ENCODE measurements around the gene ZBTB8OS.
A peak's percentile ranks its signal among the peaks of the same experiment; 100 is the strongest.
"Not testable (repeated sequence)": the region's sequence is repeated elsewhere in the genome, so short reads cannot be mapped to it uniquely, and the experiment has no call there.

Gene ZBTB8OS
- 26.0 to 49.1 (median 34.2) reads per million in 4 experiments for total RNA-seq

- peak; percentile 77 for DNase-seq
Measured at GRCh38 chr1:32650248-32650751, at the start of gene ZBTB8OS. TSS of gene ZBTB8OS (minus strand) at chr1:32650550. CDS start at chr1:32650529, 21 bp downstream.

GRCh38 chr1:32696996-32697395, 46.6 kb upstream of the ZBTB8OS start:
- DNase-seq: not testable (repeated sequence)

- no peak for DNase-seq
Measured at GRCh38 chr1:32696041-32696440, 45.7 kb upstream of the ZBTB8OS start.

DNA sequence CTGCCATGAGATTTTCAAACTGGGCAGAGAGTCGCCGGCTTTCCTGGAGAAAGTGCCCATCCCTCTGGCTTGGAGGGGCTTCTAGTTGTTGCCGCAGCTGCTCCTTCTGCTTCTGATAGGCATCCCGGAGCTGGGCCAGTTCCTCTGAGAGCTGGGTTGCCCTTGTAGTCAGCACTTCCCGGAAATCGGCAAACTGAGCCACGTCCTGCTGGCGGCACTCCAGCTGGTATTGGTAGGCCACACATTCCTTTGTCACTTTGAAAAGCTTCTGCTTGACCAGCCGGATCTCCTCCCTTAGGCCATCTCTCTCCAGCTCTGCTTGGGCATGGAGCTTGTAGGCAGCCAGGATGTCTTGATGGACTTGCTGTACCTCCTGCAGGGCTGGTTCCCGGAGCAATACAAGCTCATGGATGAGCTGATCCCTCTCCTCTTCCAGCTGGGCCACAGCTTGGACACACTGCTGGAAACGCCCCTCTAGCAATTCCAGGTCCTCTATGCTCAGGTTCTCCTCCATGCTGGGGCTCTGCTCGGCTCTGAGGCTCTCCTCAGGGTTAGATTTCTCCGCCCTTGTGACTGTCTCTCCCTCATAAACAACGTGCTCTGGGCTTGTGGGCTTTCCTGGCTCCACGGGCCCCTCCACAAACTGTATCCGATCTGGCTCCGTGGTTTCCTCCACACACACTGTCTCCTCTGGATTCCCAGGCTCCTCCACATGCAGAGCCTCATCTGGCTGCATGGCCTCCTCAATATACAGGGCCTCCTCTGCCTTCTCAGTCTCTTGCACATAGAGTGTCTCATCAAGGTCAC, 45.0 kb upstream of the ZBTB8OS start:
- DNase-seq: no peak

- no peak for DNase-seq
Measured at GRCh38 chr1:32693455-32694174, 43.3 kb upstream of the ZBTB8OS start.

GRCh38 chr1:32686387-32686786, 36.0 kb upstream of the ZBTB8OS start:
- DNase-seq: no peak

DNA sequence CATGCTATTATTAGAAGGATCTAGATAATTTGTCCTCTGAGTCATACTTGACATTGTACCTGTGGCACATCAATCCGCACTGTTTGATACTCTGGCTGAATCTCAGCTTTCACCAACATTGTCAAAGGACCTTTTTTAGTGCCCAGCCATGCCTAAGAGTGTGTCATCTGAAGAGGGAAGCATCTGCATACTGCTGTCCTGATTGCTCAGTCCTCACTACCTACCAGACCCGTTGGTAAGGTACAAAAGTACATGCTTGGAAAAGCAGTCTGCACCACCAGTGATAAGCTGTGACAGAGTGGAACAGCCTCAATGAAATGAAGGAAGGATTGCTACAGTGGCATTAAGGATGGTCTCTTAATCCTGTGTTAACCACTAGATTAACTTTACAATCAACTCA, 35.1 kb upstream of the ZBTB8OS start:
- no peak for DNase-seq

- DNase-seq: no peak
Measured at GRCh38 chr1:32684167-32684811, 33.9 kb upstream of the ZBTB8OS start.

GRCh38 chr1:32683397-32683796, 33.0 kb upstream of the ZBTB8OS start:
- no peak for DNase-seq

DNA sequence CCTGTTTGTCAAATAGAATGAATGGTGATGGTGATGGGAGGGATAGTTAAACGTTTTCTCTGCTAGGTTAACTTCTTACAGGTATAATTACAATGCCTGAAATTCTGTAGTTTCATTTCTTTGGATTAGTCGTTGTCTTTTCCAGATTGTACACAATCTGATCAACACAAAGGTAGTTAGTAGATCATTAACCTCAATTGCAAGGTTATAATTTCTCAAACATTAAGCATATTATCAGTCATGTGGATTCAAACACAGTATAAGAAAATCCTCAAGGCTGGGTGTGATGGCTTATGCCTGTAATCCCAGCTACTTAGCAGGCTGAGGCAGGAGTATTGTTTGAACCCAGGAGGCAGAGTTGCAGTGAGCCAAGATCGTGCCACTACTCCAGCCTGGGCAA, 31.6 kb upstream of the ZBTB8OS start:
- DNase-seq: no peak

DNA sequence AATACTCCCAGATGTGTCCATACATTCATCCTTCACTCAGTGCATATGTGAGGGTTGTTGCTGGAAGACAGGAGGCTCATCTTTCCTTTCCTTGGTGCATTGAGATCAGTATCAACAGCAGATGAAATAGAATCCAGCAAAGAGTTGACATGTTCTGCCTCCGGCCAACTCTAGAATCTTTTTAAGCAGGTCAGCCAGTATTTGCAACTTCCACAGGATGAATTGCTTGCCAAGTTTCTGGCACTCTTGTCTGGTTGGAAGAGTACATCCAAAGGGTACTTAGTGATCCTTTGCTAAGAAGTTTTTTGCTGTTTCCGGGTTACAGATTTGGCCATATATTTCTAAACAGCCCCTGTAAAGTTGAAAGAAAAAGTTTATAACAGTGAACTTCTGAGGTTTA, 31.2 kb upstream of the ZBTB8OS start:
- no peak for DNase-seq

DNA sequence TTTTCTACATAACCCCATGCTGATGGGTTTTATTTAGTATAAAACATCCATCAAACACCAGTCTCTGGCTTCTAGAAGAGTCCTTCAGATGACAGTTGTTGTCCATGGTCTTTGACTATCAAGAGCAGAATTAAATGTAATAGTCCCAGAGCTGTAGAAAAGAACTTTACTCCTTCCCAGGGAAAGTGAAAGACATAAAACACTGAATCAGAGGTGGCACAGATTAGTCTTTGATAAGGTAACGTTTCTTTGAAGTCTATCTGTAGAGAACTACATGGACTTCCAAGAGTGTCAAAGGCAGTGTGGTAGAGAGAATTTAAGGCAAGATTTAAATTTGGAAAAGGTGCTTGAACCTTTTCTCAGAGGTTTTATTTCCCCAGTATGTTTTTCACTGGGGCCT, 30.3 kb upstream of the ZBTB8OS start:
- no peak for DNase-seq

- not testable (repeated sequence) for DNase-seq
Measured at GRCh38 chr1:32679993-32680392, 29.6 kb upstream of the ZBTB8OS start.

DNA sequence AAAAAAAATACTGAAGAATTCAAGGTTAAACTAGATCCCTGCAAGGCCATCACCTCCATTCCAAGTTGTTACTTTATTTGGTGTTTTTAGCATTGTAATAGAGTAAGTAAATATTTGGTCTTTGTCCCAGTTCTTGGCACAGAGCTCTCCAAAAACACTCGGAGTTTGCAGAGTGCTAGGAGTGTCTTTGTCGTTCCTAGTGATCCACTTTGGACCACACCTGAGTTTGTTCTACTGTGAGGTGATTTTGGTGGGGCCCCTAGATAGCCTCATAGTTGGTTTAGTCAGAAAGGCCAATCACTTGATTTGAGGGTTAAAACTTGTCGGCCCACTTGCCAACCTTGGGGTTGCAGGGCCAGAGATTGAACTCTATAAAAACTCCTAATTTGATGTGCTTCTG, 26.6 kb upstream of the ZBTB8OS start:
- no peak for DNase-seq

DNA sequence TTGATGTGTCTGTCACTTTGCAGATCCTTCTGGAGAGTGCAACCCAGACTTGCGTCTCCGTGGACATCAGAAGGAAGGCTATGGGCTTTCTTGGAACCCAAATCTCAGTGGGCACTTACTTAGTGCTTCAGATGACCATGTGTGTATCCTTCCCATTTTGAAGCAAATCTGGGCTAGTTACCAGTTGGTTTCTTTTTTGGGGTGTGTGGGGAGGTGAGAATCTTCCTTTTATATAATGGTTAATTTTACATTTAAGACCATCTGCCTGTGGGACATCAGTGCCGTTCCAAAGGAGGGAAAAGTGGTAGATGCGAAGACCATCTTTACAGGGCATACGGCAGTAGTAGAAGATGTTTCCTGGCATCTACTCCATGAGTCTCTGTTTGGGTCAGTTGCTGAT, 18.4 kb upstream of the ZBTB8OS start:
- DNase-seq: not testable (repeated sequence)

DNA sequence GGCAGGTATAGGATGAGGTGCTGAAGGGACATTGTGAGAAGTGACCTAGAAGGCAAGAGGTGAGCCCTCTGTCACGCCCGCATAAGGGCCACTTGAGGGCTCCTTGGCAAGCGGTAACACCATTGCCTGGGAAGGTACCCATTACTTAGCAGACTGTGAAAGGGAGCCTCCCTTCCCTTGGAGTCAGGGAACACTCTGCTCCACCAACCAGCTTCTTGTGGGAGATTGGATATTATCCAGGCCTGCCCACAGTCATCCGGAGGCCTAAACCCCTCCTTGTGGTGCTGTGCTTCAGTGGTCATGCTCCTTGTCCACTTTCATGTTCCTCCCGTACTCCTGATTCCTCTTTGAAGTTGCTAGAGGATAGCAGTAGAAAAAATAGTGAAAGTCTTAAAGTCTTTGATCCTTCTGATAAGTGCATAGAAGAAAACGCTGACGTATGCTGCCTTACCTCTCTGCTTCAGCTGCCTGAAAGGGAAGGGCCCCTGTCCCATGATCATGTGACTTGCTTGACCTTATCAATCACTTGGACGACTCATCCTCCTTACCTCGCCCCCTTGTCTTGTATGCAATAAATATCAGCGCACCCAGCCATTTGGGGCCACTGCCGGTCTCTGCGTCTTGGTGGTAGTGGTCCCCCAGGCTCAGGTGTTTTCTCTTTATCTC, 16.7 kb upstream of the ZBTB8OS start:
- no peak for DNase-seq

- DNase-seq: no peak
Measured at GRCh38 chr1:32665915-32666314, 15.6 kb upstream of the ZBTB8OS start.

GRCh38 chr1:32659581-32659980, 9.2 kb upstream of the ZBTB8OS start:
- no peak for DNase-seq

DNA sequence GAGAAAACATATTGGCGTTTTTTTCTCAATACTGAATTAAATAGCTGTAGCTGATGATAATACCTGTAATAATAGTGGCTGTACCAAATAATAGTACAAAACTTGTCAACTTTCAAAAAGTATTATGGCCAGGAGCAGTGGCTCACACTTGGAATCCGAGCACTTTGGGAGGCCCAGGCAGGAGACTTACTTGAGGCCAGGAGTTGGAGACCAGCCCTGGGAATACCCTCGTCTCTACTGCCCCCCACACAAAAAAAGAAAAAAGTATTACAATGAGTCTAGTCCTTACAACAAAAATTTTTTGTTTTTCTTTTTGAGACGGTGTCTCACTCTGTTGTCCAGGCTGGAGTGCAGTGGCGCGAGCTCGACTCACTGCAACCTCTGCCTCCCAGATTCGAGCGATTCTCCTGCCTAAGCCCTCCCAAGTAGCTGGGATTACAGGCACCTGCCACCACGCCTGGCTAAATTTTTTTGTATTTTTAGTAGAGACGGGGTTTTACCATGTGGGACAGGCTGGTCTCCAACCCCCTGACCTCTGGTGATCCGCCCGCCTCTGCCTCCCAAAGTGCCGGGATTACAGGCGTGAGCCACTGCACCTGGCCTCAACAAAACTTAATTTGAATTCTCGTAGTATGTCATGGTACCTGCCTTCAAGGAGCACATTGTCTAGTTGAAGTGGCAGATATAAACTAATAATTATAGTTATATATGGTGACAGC, 2.1 kb upstream of the ZBTB8OS start:
- no peak for DNase-seq

DNA sequence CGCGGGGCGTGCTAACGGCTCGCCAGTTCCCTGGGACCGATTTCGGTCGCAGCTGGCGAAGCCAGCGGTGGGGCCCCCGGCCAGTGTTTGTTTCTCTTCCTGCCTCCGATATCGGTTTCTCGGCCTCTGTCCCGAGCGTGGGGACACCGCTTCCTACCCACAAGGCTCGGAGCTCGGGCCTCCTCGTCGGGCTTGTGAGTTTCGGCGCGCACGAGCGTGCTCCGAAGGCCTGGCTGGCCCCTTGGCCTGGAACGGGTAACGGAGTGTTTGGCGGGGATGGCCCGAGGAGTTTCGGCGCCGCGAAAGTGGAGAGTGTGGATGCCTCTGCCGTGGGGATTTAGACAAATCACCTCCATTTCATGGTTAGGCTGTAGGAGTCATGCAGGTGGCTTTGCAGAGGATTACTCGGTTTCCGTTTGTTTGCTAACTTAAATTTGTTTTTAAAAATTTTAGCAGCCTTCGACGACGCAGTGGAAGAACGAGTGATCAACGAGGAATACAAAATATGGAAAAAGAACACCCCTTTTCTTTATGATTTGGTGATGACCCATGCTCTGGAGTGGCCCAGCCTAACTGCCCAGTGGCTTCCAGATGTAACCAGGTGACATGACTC, 1.2 kb upstream of the ZBTB8OS start:
- no peak for DNase-seq

GRCh38 chr1:32650752-32651460, 556 bp upstream of the ZBTB8OS start, which contains the start of gene RBBP4:
TSS of gene RBBP4 (plus strand) at chr1:32651208. CDS start at chr1:32651307, 99 bp downstream.
- peak; percentile 97 for DNase-seq

Data from effector CD8-positive, alpha-beta T cell (primary cell).